Pancreas (tissue), 10 donors: ENCODE results near the gene ADGRD2. TPM values are rescaled to one million over a fixed set of nuclear protein-coding genes. Genes with fewer than 3 reads are reported as not detected.
A peak's percentile ranks its signal among the peaks of the same experiment; 100 is the strongest.

ENCODE experiments used
- ATAC-seq, 4 donors: fragments of 200-7000 bp; cut with Tn5 transposase; one replicate each; pipeline versions ENCODE4 v1.8.0 to v1.9.1; 2020; ENCODE audit warnings: mild to moderate bottlenecking in 4 of 4, moderate library complexity in 4 of 4
- DNase-seq, 6 donors: peaks; one replicate each; pipeline ENCODE4 v3.0.0-alpha.2; 2020
- FAIRE-seq: peaks from 2 replicates; lab custom pipeline; 2012; peaks lifted over from hg19 to GRCh38; lab: Jason Lieb, UNC
- H3K27ac ChIP-seq, 4 donors: fragments of 200-600 bp; sonication (generic); 1 replicate in 3 of 4; 2 replicates in 1 of 4; pipeline versions ENCODE4 v1.5.0 to v1.8.0; 2020
- H3K27me3 ChIP-seq, 4 donors: fragments of 200-600 bp; one replicate each; pipeline ENCODE4 v1.8.0; 2021
- H3K36me3 ChIP-seq, 3 donors: fragments of 200-600 bp; sonication (generic) in 1 of 3; one replicate each; pipeline versions ENCODE4 v1.5.0 to v1.8.0; 2020 to 2021
- H3K4me1 ChIP-seq, 3 donors: fragments of 200-600 bp; one replicate each; pipeline ENCODE4 v1.8.0; 2021
- H3K4me3 ChIP-seq, 4 donors: fragments of 200-600 bp; sonication (generic) in 2 of 4; one replicate each; pipeline versions ENCODE4 v1.5.0 to v1.8.0; 2020 to 2021
- H3K9me3 ChIP-seq, 4 donors: fragments of 200-600 bp; one replicate each; pipeline ENCODE4 v1.8.0; 2021
- WGBS, 2 donors: extraction: QIAGEN DNeasy Blood & Tissue Kit; methylation state at CpG; one replicate each; pipeline ENCODE4 v1.1.7; 2013; 5-methylcytosine and 5-hydroxymethylcytosine counted together
- intact Hi-C, 3 donors: fragments of 100-400 bp; cut with DNase I; formaldehyde crosslinking; loops; one replicate each; pipeline versions ENCODE4 v1.11.1 to v1.14.2; 2022
- polyA plus RNA-seq, 2 donors: library from polyadenylated mRNA; stranded (reverse); fragments of 200-250 nt; gene quantifications; one replicate each; pipeline ENCODE4 v1.2.3, GENCODE V29; 2013
- total RNA-seq, 6 donors: library from RNA; stranded (reverse); fragmentation: NEBNext Ultra II Directional in 4 of 6; extraction: Animal tissue kit (Norgen Biotek cat#: 25700) in 4 of 6; gene quantifications; one replicate each; pipeline versions ENCODE4 v1.2.1 to v1.2.4, GENCODE V29; 2021 to 2023
- TF ChIP-seq, protein P1 (sequence below), 4 donors: fragments of 200-600 bp; sonication (generic) in 3 of 4; IDR thresholded peaks; one replicate each; pipeline versions ENCODE4 v1.5.0 to v1.8.0; 2021; ENCODE audit warnings: antibody characterized with exemption in 4 of 4
- donor health status: healthy with polysubstance abuse.
- donor health status: DM: no; HTN: no; CAD: no; lungs with moderate emphysema.
- donor health status: DM: no; HTN: no; CAD: no.
- donor health status: control.
- donor health status: control.
- donor health status: Bipolar disorder and iron deficiency.
- donor health status: DM: yes; HTN: yes; CAD: no.
- donor health status: DM: no; HTN: no; CAD: no.
- donor health status: DM: no; HTN: no; CAD: no.
- donor health status: DM: yes; HTN: yes; CAD: no.

The ADGRD2 gene
- total and polyA plus RNA-seq, 8 donors, result 0.23 TPM; not detected in 7

DNA sequence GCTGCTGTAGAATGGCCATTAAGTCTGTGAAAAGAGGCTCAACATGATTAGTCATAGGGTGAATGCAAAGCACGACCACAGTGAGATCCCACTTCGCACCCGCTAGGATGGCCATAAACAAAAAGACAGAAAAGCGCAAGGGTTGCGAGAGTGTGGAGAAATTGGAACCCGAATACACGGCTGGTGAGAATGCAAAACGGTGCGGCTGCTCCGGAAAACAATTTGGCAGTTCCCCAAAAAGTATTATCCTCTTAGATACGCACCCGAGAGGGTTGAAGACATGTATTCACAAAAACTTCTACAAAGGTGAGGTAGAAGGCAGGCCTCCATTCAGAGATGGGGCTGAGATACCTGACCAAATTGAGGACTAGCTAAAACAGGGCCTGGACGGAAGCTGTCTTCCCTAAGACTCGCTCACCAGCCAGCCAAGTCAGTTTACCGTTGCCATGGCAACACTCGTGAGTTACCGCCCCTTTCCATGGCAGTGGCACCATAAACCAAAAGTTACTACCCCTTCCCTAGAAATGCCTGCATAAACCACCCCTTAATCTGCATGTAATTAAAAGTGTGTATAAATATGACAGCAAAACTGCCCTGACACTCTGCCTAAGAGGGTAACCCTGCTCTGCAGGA is 34.3 kb upstream of the ADGRD2 start:
- peak overlapping the region in 1 of 4 donors; percentile 80 for H3K4me3 ChIP-seq
- intact Hi-C loops, result no loop called here
- no peak for ATAC-seq

DNA sequence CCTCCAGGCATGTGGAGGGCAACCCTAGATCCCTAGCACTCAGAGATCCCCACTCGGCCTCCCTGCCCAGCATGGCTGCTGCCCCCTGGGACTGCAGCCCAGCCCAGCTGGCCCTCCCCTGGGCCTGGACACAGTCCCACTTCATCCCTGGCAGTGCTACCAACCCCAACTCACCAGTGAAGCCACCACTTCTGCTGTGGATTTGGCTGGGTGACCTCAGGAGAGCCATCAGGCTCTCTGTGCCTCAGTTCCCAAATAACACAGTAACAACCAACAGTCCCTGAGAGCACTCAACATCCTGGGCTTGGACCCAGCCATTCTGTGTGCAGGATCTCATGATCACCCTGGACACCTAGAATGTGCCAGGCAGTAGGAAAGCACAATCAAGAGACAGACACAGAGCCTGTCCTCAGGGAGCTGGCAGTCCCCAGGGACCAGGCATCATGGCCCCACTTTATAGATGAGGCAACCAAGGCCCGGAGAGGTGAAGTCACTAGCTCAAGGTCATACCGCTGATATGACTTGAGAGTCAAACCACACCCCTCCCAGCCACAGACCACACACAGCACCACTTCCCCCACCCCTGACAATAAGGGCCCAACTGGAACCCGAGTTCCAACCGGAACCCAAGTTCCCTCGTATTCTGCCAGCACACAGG is 30.3 kb upstream of the ADGRD2 start:
- Histone ChIP-seq H3K9me3 (no peaks in the 10 kb centered on the region), H3K4me3 (no peak overlapping the region), H3K4me1 (no peaks in the 10 kb centered on the region), H3K27ac (no peak overlapping the region), H3K36me3 (no peaks in the 10 kb centered on the region), H3K27me3 (no peaks in the 10 kb centered on the region)
- intact Hi-C loops, result loop anchor here in 1 of 3 donors (5.0 kb wide), 1 partner anchor 112 kb away; no protein-coding TSS in a partner anchor
- ATAC-seq (no peak), DNase-seq (no peak), FAIRE-seq (no peak)
- TF ChIP-seq, protein P1, sequence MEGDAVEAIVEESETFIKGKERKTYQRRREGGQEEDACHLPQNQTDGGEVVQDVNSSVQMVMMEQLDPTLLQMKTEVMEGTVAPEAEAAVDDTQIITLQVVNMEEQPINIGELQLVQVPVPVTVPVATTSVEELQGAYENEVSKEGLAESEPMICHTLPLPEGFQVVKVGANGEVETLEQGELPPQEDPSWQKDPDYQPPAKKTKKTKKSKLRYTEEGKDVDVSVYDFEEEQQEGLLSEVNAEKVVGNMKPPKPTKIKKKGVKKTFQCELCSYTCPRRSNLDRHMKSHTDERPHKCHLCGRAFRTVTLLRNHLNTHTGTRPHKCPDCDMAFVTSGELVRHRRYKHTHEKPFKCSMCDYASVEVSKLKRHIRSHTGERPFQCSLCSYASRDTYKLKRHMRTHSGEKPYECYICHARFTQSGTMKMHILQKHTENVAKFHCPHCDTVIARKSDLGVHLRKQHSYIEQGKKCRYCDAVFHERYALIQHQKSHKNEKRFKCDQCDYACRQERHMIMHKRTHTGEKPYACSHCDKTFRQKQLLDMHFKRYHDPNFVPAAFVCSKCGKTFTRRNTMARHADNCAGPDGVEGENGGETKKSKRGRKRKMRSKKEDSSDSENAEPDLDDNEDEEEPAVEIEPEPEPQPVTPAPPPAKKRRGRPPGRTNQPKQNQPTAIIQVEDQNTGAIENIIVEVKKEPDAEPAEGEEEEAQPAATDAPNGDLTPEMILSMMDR (IDR thresholded peaks at IDR 0.05), result peak in 1 of 4 donors; percentile 6
- WGBS, 2 donors, result 60 to 66% methylated on average over 6 of the region's 6 CpGs

More for the DNA sequence above, 34.3 kb upstream of the ADGRD2 start:
- TF ChIP-seq, protein P1 (IDR thresholded peaks at IDR 0.05), result no peak
- Histone ChIP-seq H3K4me1 (peaks cover 0 to 7% (median 7%) of the 10 kb centered on the region in 3 donors), H3K27ac (no peak overlapping the region), H3K36me3 (peaks cover 0 to 28% (median 3%) of the 10 kb centered on the region in 3 donors), H3K9me3 (no peaks in the 10 kb centered on the region), H3K27me3 (no peaks in the 10 kb centered on the region)
- 79 to 83% methylated on average over 17 of the region's 17 CpGs for WGBS, 2 donors
- DNase-seq, result no peak
- no peak for FAIRE-seq

DNA sequence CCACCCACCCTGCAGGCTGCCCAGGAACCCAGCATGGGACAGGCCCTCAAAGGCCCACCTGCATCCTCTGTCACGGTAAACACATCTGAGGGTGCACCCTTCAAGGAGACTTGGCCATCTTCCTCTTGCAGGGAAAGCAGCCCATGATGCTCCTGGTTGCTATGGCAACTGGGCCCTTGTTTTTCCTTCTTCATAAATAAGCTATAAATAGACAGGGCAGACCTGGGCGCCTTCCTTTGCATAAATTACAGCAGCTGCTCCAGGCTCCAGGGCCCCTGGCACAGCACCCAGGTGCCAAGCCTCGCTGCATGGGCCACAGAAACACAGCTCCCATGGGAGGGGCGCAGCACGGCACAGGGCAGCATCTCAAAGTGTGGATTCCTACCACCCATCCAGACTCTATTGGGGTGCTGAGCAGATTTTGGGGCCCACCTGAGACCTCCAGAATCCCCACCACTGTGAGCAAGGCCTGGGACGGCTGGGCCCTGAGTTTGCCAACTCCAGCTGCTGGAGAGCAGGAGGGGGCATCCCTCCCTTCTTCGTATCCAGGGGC is 29.2 kb upstream of the ADGRD2 start:
- intact Hi-C loops, result loop anchor here in 1 of 3 donors (5.0 kb wide), 1 partner anchor 111 kb away; no protein-coding TSS in a partner anchor
- TF ChIP-seq, protein P1 (IDR thresholded peaks at IDR 0.05), result no peak
- ATAC-seq, result no peak
- no peak overlapping the region for H3K4me3 ChIP-seq
- H3K4me1 ChIP-seq, result no peaks in the 10 kb centered on the region
- H3K27ac ChIP-seq, result no peak overlapping the region
- DNase-seq, result no peak
- H3K27me3 ChIP-seq, result no peaks in the 10 kb centered on the region
- WGBS, 2 donors, result 73 to 82% methylated on average over 7 of the region's 7 CpGs
- H3K36me3 ChIP-seq, result no peaks in the 10 kb centered on the region
- FAIRE-seq, result no peak
- no peaks in the 10 kb centered on the region for H3K9me3 ChIP-seq

DNA sequence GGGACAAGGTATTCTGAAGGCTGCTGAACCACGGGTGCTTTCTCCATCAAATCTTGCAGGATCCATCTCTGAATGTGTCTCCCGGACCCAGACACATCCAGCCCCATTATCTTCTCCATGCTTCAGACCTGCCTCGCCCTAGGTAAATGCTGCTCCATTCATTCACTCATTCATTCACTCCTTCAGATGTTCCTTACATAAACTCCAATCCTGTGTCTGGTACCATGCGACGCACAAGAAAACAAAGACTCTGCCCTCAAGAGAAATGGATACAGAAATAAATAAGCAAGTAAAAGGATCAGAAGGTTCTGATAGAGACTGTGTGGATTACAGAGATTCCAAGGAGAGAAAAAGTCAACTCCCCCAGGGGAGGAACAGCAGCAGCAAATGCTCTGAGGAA is 27.1 kb upstream of the ADGRD2 start:
- Histone ChIP-seq H3K4me3 (no peak overlapping the region), H3K4me1 (no peaks in the 10 kb centered on the region), H3K27ac (no peak overlapping the region), H3K36me3 (no peaks in the 10 kb centered on the region), H3K27me3 (no peaks in the 10 kb centered on the region), H3K9me3 (no peaks in the 10 kb centered on the region)
- intact Hi-C loops, result loop anchor here in 1 of 3 donors (5.0 kb wide), 1 partner anchor 109 kb away; no protein-coding TSS in a partner anchor
- DNase-seq, result no peak
- FAIRE-seq, result no peak
- TF ChIP-seq, protein P1 (IDR thresholded peaks at IDR 0.05), result no peak
- ATAC-seq, result no peak
- WGBS, 2 donors, result 66 to 69% methylated on average over 5 of the region's 5 CpGs
